Prostate gland (tissue), 2 donors: ENCODE measurements around the gene PLPPR5. TPM values are rescaled to one million over a fixed set of nuclear protein-coding genes. Genes with fewer than 3 reads are reported as not detected.

Experiments used
- DNase-seq: peaks from one replicate; pipeline ENCODE4 v3.0.0-alpha.2; 2019; ENCODE audit warnings: low spot score
- H3K27ac ChIP-seq, 2 donors: fragments of 200-600 bp; sonication (generic); 2 replicates each; pipeline ENCODE4 v1.5.1; 2017 to 2019
- H3K27me3 ChIP-seq: fragments of 200-600 bp; sonication (generic); replicated peaks from 2 replicates; pipeline ENCODE4 v1.5.1; 2019; ENCODE audit not compliant: insufficient read depth
- H3K36me3 ChIP-seq, 2 donors: fragments of 200-600 bp; sonication (generic); 1 replicate in 1 of 2; 2 replicates in 1 of 2; pipeline versions ENCODE4 v1.5.1 to v1.8.1; 2017 to 2019
- H3K4me1 ChIP-seq: fragments of 200-600 bp; sonication (generic); replicated peaks from 2 replicates; pipeline ENCODE4 v1.5.1; 2019
- H3K4me3 ChIP-seq, 2 donors: fragments of 200-600 bp; sonication (generic); 2 replicates each; pipeline ENCODE4 v1.5.1; 2017 to 2019
- H3K9me3 ChIP-seq: fragments of 200-600 bp; sonication (generic); 2 replicates; pipeline ENCODE4 v1.5.1; 2017
- CTCF ChIP-seq, 4 experiments: fragments of 200-600 bp in 2 of 4; fragments of 450-650 bp in 2 of 4; sonication (generic) in 2 of 4; IDR thresholded peaks; 1 replicate in 3 of 4; 2 replicates in 1 of 4; pipeline ENCODE4 v1.5.1; 2016 to 2019; ENCODE audit warnings: antibody characterized with exemption in 4 of 4, mild to moderate bottlenecking in 2 of 4, moderate library complexity in 2 of 4
- POLR2A ChIP-seq: fragments of 450-650 bp; IDR thresholded peaks from one replicate; pipeline ENCODE4 v1.6.1; 2016; ENCODE audit warnings: antibody characterized with exemption, mild to moderate bottlenecking
- POLR2AphosphoS5 ChIP-seq: sonication (generic); formaldehyde crosslinking; IDR thresholded peaks from one replicate; pipeline ENCODE4 v1.6.1; 2017; ENCODE audit warnings: antibody characterized with exemption
- WGBS: methylation state at CpG from one replicate; pipeline ENCODE4 v1.1.5; 2018; 5-methylcytosine and 5-hydroxymethylcytosine counted together
- intact Hi-C: fragments of 100-400 bp; cut with DNase I; formaldehyde crosslinking; loops from one replicate; pipeline ENCODE4 v1.14.2; 2022
- total RNA-seq, 2 donors: library from RNA; depleted of rRNA; stranded (reverse); fragments of >200 nt; gene quantifications; one replicate each; pipeline ENCODE4 v1.1.0, GENCODE V29; 2016

Gene PLPPR5
- total RNA-seq, 2 donors from 2014 or later: 4.3 TPM; not detected in 1

- intact Hi-C loops: no loop called here
- no peak for TF ChIP-seq POLR2AphosphoS5
- no peaks in the 10 kb centered on the region for H3K4me1 ChIP-seq
- no peak overlapping the region for H3K27ac ChIP-seq
- no peaks in the 10 kb centered on the region for H3K9me3 ChIP-seq
- no peak for DNase-seq
- H3K27me3 ChIP-seq: no peaks in the 10 kb centered on the region
- H3K36me3 ChIP-seq: no peaks in the 10 kb centered on the region
- H3K4me3 ChIP-seq: no peak overlapping the region
Observed at GRCh38 chr1:98962156-98962555, 42.5 kb downstream of the PLPPR5 start.

GRCh38 chr1:98949621-98950020, 55.0 kb downstream of the PLPPR5 start:
- H3K27me3 ChIP-seq: no peaks in the 10 kb centered on the region
- no peak for DNase-seq
- no peaks in the 10 kb centered on the region for H3K4me1 ChIP-seq
- intact Hi-C loops: no loop called here
- TF ChIP-seq CTCF (IDR thresholded peaks at IDR 0.05) (no peak), POLR2A (no peak), POLR2AphosphoS5 (no peak)
- no peaks in the 10 kb centered on the region for H3K36me3 ChIP-seq
- H3K9me3 ChIP-seq: no peaks in the 10 kb centered on the region
- H3K4me3 ChIP-seq: no peak overlapping the region
- H3K27ac ChIP-seq: no peak overlapping the region

GRCh38 chr1:98949166-98949565, 55.5 kb downstream of the PLPPR5 start:
- Histone ChIP-seq H3K36me3 (no peaks in the 10 kb centered on the region), H3K4me1 (no peaks in the 10 kb centered on the region), H3K4me3 (no peak overlapping the region), H3K9me3 (no peaks in the 10 kb centered on the region), H3K27ac (no peak overlapping the region), H3K27me3 (no peaks in the 10 kb centered on the region)
- TF ChIP-seq POLR2A (no peak), CTCF (IDR thresholded peaks at IDR 0.05) (no peak), POLR2AphosphoS5 (no peak)
- no peak for DNase-seq
- WGBS: 85% methylated on average over 2 of the region's 2 CpGs
- intact Hi-C loops: no loop called here

- no peak overlapping the region for H3K4me3 ChIP-seq
- H3K27me3 ChIP-seq: no peaks in the 10 kb centered on the region
- WGBS: 90% methylated on average over 3 of the region's 3 CpGs
- no peaks in the 10 kb centered on the region for H3K9me3 ChIP-seq
- H3K4me1 ChIP-seq: no peaks in the 10 kb centered on the region
- DNase-seq: no peak
- no peak overlapping the region for H3K27ac ChIP-seq
- intact Hi-C loops: no loop called here
- no peaks in the 10 kb centered on the region for H3K36me3 ChIP-seq
- TF ChIP-seq POLR2A: no peak
- no peak for TF ChIP-seq POLR2AphosphoS5
- TF ChIP-seq CTCF (IDR thresholded peaks at IDR 0.05): no peak
Observed at GRCh38 chr1:98947071-98947470, 57.6 kb downstream of the PLPPR5 start.

GRCh38 chr1:98940722-98941079, 64.0 kb downstream of the PLPPR5 start:
- Histone ChIP-seq H3K27me3 (no peaks in the 10 kb centered on the region), H3K4me1 (no peaks in the 10 kb centered on the region), H3K27ac (no peak overlapping the region), H3K4me3 (no peak overlapping the region), H3K9me3 (no peaks in the 10 kb centered on the region), H3K36me3 (no peaks in the 10 kb centered on the region)
- WGBS: 69% methylated on average over 4 of the region's 4 CpGs
- no peak for DNase-seq
- no peak for TF ChIP-seq POLR2AphosphoS5
- TF ChIP-seq POLR2A: no peak
- no peak for TF ChIP-seq CTCF (IDR thresholded peaks at IDR 0.05)
- intact Hi-C loops: no loop called here
